Activated CD8-positive, alpha-beta memory T cell treated with anti-CD3 and anti-CD28 coated beads, Interleukin-2, amount 10 ng/mL, durations not matched to agents 7 days and 5 days (primary cell): ENCODE results near the gene RGR. TPM values are rescaled to one million over a fixed set of nuclear protein-coding genes. Genes with fewer than 3 reads are reported as not detected.
"Not testable (repeated sequence)": the region's sequence is repeated elsewhere in the genome, so short reads cannot be mapped to it uniquely, and the experiment has no call there.

Experiments used
- ATAC-seq: fragments of 150-1000 bp; cut with Tn5 transposase; one replicate; pipeline ENCODE4 v1.10.0; 2021; ENCODE audit warnings: moderate library complexity
- CTCF ChIA-PET: fragments of 350-600 bp; sonication (Branson Sonifier 250); formaldehyde crosslinking; loops from one replicate; lab custom pipeline; 2021; ENCODE audit warnings: antibody characterized with exemption; lab: Charles Lee
- DNase-seq: peaks from one replicate; pipeline ENCODE4 v3.0.0-alpha.2; 2020
- H3K27ac Mint-ChIP-seq: one replicate; pipeline ENCODE4 v1.8.0; 2021; ENCODE audit warnings: mild to moderate bottlenecking, mixed read lengths
- H3K27me3 Mint-ChIP-seq: one replicate; pipeline ENCODE4 v1.8.0; 2021; ENCODE audit warnings: mixed read lengths
- H3K36me3 Mint-ChIP-seq: one replicate; pipeline ENCODE4 v1.8.0; 2021; ENCODE audit warnings: mild to moderate bottlenecking, mixed read lengths
- H3K4me1 Mint-ChIP-seq: one replicate; pipeline ENCODE4 v1.8.0; 2021; ENCODE audit warnings: mixed read lengths
- H3K4me3 Mint-ChIP-seq: one replicate; pipeline ENCODE4 v1.8.0; 2021; ENCODE audit warnings: mild to moderate bottlenecking, moderate library complexity, mixed read lengths
- H3K9me3 Mint-ChIP-seq: one replicate; pipeline ENCODE4 v1.8.0; 2022; ENCODE audit warnings: low read depth, mixed read lengths
- total RNA-seq, 2 experiments: library from RNA; stranded (reverse); gene quantifications; one replicate each; pipeline ENCODE4 v1.2.3, GENCODE V29; 2021

RGR gene
- total RNA-seq, 2 experiments from 2014 or later = not detected

DNA sequence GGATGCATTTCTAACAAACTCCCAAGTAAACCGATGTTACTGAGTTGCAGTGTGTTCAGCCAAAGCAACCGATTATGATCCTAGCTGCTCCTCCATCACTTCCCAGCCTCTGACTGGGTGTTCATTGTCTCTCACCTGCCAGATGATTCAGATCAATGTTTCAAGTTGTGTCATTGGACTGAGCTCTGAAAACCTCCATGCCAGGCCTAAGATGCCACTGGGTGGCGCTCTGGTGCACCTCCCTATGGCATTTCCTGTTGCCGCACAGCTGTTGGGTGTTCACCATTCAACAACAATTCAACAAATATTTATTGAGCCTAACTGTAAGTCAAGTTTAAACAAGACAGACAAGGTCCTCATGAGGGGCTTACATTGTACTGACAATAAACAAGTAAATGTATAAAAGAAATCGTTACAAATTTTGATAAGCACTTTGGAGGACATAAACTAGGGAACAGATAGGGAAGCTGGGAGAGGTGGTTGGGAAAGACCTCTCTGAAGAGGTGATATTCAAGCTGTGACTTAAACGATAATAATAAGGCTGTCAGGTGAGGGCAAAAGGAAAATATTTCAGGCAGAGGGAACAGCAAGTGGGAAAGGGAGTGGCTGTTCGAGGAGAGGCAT lies 22.8 kb downstream of the RGR start:
- Mint-ChIP-seq H3K27ac (no peak overlapping the region), H3K36me3 (no peaks in the 10 kb centered on the region), H3K9me3 (no peaks in the 10 kb centered on the region), H3K27me3 (peaks cover 36% of the 10 kb centered on the region), H3K4me3 (no peak overlapping the region), H3K4me1 (peaks cover 24% of the 10 kb centered on the region)
- ATAC-seq (peak; percentile 76), DNase-seq (peak; percentile 85)
- CTCF ChIA-PET = interaction anchor here (0.6 to 11.2 kb wide), 26 partner anchors 9 to 297 kb away, joined by 3 to 238 read pairs (median 5); partner anchors contain the start of gene CCSER2

DNA sequence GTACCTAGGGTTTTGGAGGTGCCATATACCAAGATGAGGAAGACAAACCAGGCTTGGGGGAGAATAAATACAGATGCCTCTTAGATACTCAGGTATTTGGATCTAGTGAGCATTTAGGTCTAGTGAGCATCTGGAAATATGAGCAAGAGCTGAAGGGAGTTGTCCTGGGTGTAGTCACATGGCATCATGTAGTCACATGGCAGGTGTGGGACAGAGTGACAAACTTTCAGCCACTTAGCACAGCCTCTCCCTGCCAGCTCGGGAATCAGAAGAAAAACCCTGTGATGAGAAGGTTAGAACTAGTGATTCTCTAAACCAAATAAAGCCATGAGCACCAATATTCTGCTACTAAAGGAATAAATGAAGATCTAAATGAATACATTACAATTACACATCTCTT lies 24.3 kb downstream of the RGR start:
- Mint-ChIP-seq H3K27me3 (peaks cover 23% of the 10 kb centered on the region), H3K36me3 (no peaks in the 10 kb centered on the region), H3K4me1 (peaks cover 24% of the 10 kb centered on the region), H3K9me3 (no peaks in the 10 kb centered on the region), H3K27ac (no peak overlapping the region), H3K4me3 (no peak overlapping the region)
- CTCF ChIA-PET = interaction anchor here (1.8 to 11.2 kb wide), 3 partner anchors 10 to 269 kb away, joined by 4 to 238 read pairs (median 5); partner anchors contain the start of gene CCSER2
- ATAC-seq (no peak), DNase-seq (no peak)

DNA sequence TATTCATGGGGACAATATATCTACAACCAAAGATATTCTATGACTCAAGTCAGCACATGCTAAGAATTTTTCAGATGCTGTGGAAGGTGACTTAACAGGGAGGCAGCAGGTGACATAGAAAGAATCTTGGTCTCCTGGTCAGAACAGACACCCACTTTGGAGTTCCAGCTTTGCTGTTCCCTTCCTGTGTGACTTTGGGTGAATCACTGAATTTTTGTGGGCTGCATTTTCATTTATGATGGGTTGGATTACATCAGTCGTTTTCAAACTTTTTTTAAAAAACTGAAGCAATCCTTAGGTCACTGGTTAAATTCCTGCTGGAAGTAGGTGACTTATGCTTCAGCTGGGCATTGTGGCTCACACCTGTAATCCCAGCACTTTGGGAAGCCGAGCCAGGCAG lies 24.9 kb downstream of the RGR start:
- CTCF ChIA-PET = interaction anchor here (1.8 to 11.2 kb wide), 3 partner anchors 10 to 269 kb away, joined by 4 to 238 read pairs (median 5); partner anchors contain the start of gene CCSER2
- Mint-ChIP-seq H3K27me3 (peaks cover 20% of the 10 kb centered on the region), H3K27ac (no peak overlapping the region), H3K4me1 (peaks cover 19% of the 10 kb centered on the region), H3K36me3 (no peaks in the 10 kb centered on the region), H3K9me3 (no peaks in the 10 kb centered on the region), H3K4me3 (no peak overlapping the region)
- no peak for DNase-seq
- ATAC-seq = no peak

DNA sequence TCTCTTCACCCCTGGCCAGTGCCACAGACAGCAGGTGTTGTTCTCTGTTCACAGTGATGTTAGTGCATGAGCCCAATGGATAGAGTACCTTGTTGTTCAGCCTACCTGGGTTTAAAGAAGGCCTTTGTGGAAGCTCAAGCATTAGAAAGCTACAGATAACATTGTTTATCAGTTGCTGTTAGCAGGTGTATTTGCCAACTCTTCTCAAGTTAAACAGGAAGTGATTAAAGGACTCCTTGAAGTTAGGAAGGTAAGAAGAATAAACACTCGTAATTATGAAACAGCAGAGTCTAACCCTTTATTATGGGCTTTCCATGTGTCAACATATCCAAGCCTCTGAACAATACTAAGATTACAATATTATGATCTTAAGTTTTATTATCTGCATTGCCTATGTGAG lies 25.9 kb downstream of the RGR start:
- ATAC-seq (no peak), DNase-seq (no peak)
- Mint-ChIP-seq H3K27ac (no peak overlapping the region), H3K4me1 (peaks cover 18% of the 10 kb centered on the region), H3K36me3 (no peaks in the 10 kb centered on the region), H3K27me3 (peaks cover 15% of the 10 kb centered on the region), H3K4me3 (no peak overlapping the region), H3K9me3 (no peaks in the 10 kb centered on the region)
- CTCF ChIA-PET = interaction anchor here (2.0 to 11.2 kb wide), 2 partner anchors 58 to 268 kb away, joined by 5 to 238 read pairs; partner anchors contain the start of gene CCSER2

DNA sequence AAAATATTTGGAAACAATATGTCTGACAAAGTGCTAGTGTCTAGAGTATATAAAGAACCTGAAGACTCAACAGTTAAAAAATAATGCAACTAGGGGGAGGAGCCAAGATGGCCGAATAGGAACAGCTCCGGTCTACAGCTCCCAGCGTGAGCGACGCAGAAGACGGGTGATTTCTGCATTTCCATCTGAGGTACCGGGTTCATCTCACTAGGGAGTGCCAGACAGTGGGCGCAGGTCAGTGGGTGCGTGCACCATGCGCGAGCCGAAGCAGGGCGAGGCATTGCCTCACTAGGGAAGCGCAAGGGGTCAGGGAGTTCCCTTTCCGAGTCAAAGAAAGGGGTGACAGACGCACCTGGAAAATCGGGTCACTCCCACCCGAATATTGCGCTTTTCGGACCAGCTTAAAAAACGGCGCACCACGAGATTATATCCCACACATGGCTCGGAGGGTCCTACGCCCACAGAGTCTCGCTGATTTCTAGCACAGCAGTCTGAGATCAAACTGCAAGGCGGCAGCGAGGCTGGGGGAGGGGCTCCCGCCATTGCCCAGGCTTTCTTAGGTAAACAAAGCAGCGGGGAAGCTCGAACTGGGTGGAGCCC lies 35.1 kb downstream of the RGR start:
- ATAC-seq, DNase-seq, H3K27ac Mint-ChIP-seq, H3K36me3 Mint-ChIP-seq, H3K9me3 Mint-ChIP-seq, H3K4me1 Mint-ChIP-seq, H3K4me3 Mint-ChIP-seq: not testable (repeated sequence)
- peaks cover 40% of the 10 kb centered on the region for H3K27me3 Mint-ChIP-seq
- CTCF ChIA-PET = interaction anchor here (1.8 kb wide), 1 partner anchor 10 kb away, joined by 4 read pairs; no protein-coding TSS in a partner anchor

DNA sequence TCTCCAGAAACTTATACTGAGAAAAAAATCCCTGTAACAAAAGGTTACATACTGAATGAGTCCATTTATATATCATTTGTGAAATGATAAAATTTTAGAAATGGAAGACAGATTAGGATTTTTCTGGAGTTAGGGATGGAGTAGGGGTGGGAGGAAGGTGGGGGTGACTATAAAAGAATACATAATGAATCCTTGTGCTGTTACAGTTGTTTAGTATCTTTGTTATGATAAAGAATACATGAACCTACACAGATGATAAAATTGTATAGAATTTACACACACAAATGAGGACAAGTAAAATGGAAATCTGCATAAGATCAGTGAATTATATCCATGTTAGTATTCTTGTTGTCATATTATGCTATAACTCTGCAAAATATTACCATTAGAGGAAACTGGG lies 41.8 kb downstream of the RGR start:
- ATAC-seq = no peak
- Mint-ChIP-seq H3K27ac (no peak overlapping the region), H3K4me1 (peaks cover 7% of the 10 kb centered on the region), H3K4me3 (no peak overlapping the region), H3K36me3 (no peaks in the 10 kb centered on the region), H3K27me3 (peaks cover 33% of the 10 kb centered on the region), H3K9me3 (no peaks in the 10 kb centered on the region)
- no peak for DNase-seq
- CTCF ChIA-PET = no interaction called here

DNA sequence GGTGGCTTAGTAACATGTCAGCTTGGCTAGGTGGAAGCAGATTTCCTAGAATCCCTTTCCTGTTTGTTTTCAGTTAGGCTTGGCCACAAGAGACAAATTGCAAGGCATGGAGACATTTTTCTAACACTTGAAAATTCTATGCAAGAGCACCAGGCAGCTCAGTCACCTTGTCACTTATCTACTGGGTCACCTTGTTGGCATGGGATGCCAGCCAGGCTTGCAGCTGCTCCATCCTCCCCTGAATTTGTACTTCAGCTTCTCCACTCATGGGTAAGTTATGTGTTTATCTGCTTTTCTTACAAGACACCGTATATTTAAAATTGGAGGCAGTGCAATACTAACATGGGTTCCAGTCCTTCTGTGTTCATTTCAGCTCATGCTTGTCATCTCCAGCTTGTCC lies 43.3 kb downstream of the RGR start:
- Mint-ChIP-seq H3K27ac (no peak overlapping the region), H3K9me3 (no peaks in the 10 kb centered on the region), H3K27me3 (peaks cover 33% of the 10 kb centered on the region), H3K36me3 (no peaks in the 10 kb centered on the region), H3K4me1 (peaks cover 8% of the 10 kb centered on the region), H3K4me3 (no peak overlapping the region)
- CTCF ChIA-PET = interaction anchor here (1.0 kb wide), 1 partner anchor 62 kb away, joined by 3 read pairs; no protein-coding TSS in a partner anchor
- ATAC-seq = no peak
- DNase-seq = no peak

DNA sequence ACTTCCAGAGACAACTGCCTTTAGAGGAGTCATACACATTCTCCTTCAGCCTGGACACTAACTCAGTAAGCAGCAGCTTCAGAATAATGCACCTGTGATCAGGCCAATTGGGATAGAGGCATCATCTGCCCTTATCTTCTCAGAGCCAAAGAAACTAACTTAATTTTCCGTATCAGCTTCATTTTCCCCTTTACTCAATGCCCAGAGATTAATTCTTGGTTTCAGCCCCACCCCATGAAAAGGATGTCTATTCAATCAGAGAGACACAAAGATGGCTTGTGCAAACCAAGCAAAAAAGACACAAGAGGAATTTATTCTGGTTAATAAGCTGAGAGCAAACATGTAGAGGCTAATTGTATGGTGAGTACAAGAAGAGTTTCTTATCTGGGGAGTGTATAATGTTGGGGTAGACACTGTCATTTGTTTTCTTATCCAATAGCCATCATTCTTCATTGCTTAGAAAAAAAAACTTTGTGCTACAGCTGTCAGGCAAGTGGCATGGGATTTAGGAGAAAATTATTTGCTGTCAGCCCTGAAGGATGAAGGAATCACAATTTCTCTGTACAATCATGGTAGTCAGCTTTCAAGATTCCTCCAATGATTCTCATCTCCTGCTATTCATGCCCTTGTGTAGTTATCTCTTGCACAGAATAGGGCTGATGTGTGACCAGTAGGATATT lies 44.8 kb downstream of the RGR start:
- H3K27me3 Mint-ChIP-seq = peaks cover 31% of the 10 kb centered on the region
- H3K36me3 Mint-ChIP-seq = no peaks in the 10 kb centered on the region
- no peak overlapping the region for H3K4me3 Mint-ChIP-seq
- H3K9me3 Mint-ChIP-seq = no peaks in the 10 kb centered on the region
- DNase-seq = no peak
- H3K4me1 Mint-ChIP-seq = peaks cover 23% of the 10 kb centered on the region
- H3K27ac Mint-ChIP-seq = no peak overlapping the region
- CTCF ChIA-PET = no interaction called here
- ATAC-seq = no peak

DNA sequence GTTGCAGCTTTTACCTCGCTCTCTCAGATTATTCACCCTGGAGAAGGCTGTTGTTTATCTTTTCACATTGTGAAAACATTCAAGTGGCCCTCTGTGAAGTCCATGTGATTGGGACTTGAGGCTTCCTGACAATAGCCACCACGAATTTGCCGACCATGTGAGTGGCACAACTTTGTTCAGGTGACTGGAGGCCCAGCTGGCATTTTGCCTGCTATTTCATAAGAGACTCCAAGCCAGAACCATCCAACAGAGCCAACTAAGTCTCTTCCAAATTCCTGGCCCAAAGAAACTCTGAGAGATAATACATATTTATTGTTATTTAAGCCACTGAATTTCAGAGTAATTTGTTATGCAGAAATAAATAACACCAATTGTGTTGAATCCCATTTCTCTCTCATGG lies 45.4 kb downstream of the RGR start:
- CTCF ChIA-PET = no interaction called here
- Mint-ChIP-seq H3K9me3 (no peaks in the 10 kb centered on the region), H3K27me3 (peaks cover 31% of the 10 kb centered on the region), H3K36me3 (no peaks in the 10 kb centered on the region), H3K27ac (no peak overlapping the region), H3K4me1 (peaks cover 29% of the 10 kb centered on the region), H3K4me3 (no peak overlapping the region)
- DNase-seq (no peak), ATAC-seq (no peak)

DNA sequence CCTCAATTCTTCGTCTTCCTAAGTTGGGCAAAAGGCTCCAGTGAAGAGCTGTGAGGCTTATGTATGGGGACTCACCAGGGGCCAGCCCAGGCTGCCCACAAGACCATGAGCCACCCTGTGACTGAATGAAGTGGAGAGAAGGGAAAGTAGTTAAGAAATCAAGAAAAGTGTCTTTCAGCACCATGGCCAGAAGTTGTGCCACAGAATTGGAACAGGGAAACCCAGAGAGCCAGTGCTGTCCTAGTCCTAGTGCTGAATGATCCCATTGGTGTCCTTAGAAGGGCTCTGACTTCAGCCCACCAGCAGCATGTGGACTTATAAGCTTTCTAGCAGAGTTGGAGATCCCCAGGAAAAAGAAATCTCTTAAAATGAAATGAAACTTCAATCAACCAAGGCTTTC lies 46.5 kb downstream of the RGR start:
- no peak overlapping the region for H3K27ac Mint-ChIP-seq
- CTCF ChIA-PET = interaction anchor here (0.9 to 3.5 kb wide), 3 partner anchors 24 to 246 kb away, joined by 4 to 15 read pairs (median 4); no protein-coding TSS in a partner anchor
- DNase-seq = no peak
- H3K27me3 Mint-ChIP-seq = peaks cover 31% of the 10 kb centered on the region
- H3K9me3 Mint-ChIP-seq = no peaks in the 10 kb centered on the region
- peaks cover 35% of the 10 kb centered on the region for H3K4me1 Mint-ChIP-seq
- H3K36me3 Mint-ChIP-seq = no peaks in the 10 kb centered on the region
- no peak overlapping the region for H3K4me3 Mint-ChIP-seq
- ATAC-seq = no peak

DNA sequence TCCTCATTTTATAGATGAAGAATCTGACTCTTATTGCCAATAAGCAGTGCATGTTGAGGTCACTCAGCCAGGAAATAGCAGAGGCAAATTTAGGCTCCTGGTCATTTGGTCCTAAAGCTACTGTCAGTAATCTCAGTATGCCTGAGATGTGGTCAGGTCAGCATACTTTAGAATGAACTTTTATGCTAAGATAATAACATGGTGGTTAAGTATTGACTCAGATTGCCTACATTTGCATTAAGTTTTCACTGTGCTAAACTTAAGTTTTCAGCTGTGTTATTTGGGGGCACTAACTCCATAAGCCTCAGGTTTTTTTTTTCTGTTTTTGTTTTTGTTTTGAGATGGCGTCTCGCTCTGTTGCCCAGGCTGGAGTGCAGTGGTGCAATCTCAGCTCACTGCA lies 47.6 kb downstream of the RGR start:
- no peaks in the 10 kb centered on the region for H3K9me3 Mint-ChIP-seq
- ATAC-seq (no peak), DNase-seq (no peak)
- CTCF ChIA-PET = interaction anchor here (3.5 kb wide), 1 partner anchor 25 kb away, joined by 15 read pairs; no protein-coding TSS in a partner anchor
- H3K27me3 Mint-ChIP-seq = peaks cover 30% of the 10 kb centered on the region
- H3K27ac Mint-ChIP-seq = no peak overlapping the region
- no peak overlapping the region for H3K4me3 Mint-ChIP-seq
- peaks cover 34% of the 10 kb centered on the region for H3K4me1 Mint-ChIP-seq
- no peaks in the 10 kb centered on the region for H3K36me3 Mint-ChIP-seq

DNA sequence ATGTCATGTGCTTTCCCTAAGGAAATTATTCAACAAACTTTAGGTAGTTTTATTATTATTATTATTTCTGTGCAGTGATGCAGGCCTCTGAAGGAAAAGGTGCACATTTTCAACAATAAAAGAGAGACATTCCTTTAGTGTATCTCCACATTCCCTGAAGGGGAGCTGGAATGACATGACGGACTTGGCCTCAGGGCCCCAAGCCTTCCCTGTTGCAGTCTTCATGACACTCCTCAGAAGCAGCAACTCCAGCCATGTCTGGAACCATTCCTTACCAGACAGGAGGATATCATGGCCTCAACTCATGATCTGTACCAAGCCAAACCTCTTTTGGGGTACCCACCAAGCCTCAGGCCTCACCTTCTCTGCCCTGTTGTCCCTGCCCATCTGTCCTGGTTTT lies 48.3 kb downstream of the RGR start:
- no peaks in the 10 kb centered on the region for H3K36me3 Mint-ChIP-seq
- H3K4me3 Mint-ChIP-seq = no peak overlapping the region
- peak overlapping the region; percentile 44 for H3K27ac Mint-ChIP-seq
- H3K9me3 Mint-ChIP-seq = no peaks in the 10 kb centered on the region
- DNase-seq = no peak
- H3K27me3 Mint-ChIP-seq = peaks cover 26% of the 10 kb centered on the region
- peak; percentile 25 for ATAC-seq
- peaks cover 30% of the 10 kb centered on the region for H3K4me1 Mint-ChIP-seq
- CTCF ChIA-PET = interaction anchor here (1.0 to 3.5 kb wide), 5 partner anchors 26 to 247 kb away, joined by 3 to 15 read pairs (median 3); no protein-coding TSS in a partner anchor

DNA sequence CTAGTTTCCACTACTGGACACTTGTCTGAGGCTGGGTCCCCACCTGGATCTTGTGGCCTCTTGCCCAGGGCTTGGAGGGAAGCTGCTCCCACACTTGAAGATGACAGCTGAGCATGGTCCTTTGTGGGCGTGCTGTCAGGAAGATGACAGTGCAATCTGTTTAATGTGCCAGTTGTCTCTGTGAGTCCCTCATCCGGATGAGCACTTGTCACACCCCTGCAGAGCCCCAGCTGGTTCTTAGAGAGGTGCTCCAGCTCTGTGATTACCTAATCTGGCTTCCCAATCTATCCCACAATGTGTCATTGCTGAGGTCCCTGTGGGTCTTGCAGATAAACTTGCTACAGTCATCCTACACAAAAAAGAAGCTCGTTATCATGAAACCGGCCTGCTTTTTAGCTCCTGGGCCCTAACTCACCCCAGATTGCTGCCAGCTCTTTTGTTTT lies 48.7 kb downstream of the RGR start:
- CTCF ChIA-PET = interaction anchor here (0.7 to 3.5 kb wide), 6 partner anchors 26 to 246 kb away, joined by 3 to 15 read pairs (median 3); no protein-coding TSS in a partner anchor
- Mint-ChIP-seq H3K27me3 (peaks cover 27% of the 10 kb centered on the region), H3K4me1 (peaks cover 30% of the 10 kb centered on the region), H3K27ac (peak overlapping the region; percentile 44), H3K9me3 (no peaks in the 10 kb centered on the region), H3K36me3 (no peaks in the 10 kb centered on the region), H3K4me3 (no peak overlapping the region)
- ATAC-seq (peak; percentile 86), DNase-seq (peak; percentile 77)
